MCF 10A (cell line): ENCODE measurements around the gene DMP1. TPM values are rescaled to one million over a fixed set of nuclear protein-coding genes. Genes with fewer than 3 reads are reported as not detected.

Experiments used
- Bru-seq: library from RNA; stranded (reverse); fragments of 400-500 nt; gene quantifications from one replicate; lab custom pipeline; 2021; lab: Mats Ljungman, UMichigan
- BruChase-seq, 2 experiments: library from RNA; stranded (reverse); fragments of 400-500 nt; gene quantifications; one replicate each; lab custom pipeline; 2021; lab: Mats Ljungman, UMichigan
- BruUV-seq: library from RNA; stranded (reverse); fragments of 400-500 nt; replicated peaks from 2 replicates; lab custom pipeline; 2021; lab: Mats Ljungman, UMichigan
- CTCF ChIA-PET: fragments of 300-600 bp; sonication (Branson Sonifier 250); formaldehyde crosslinking; extraction: SDS; loops from one replicate; lab custom pipeline; 2021; ENCODE audit warnings: antibody characterized with exemption, inconsistent platforms; lab: Yijun Ruan, JAX
- POLR2A ChIA-PET: fragments of 300-600, 350-650 bp; sonication (Branson Sonifier 250); formaldehyde crosslinking; extraction: SDS; loops from one replicate; lab custom pipeline; 2020; ENCODE audit warnings: antibody characterized with exemption, inconsistent platforms; lab: Yijun Ruan, JAX
- DNase-seq: peaks from one replicate; pipeline ENCODE4 v3.0.0-alpha.2; 2018; ENCODE audit not compliant: unreplicated experiment
- H3K27ac Mint-ChIP-seq: one replicate; pipeline ENCODE4 v1.8.0; 2022; ENCODE audit warnings: mild to moderate bottlenecking, low read depth, mixed read lengths; ENCODE audit not compliant: unreplicated experiment
- H3K27me3 Mint-ChIP-seq: one replicate; pipeline ENCODE4 v1.8.0; 2022; ENCODE audit warnings: mixed read lengths; ENCODE audit not compliant: insufficient read depth, unreplicated experiment
- H3K36me3 Mint-ChIP-seq: one replicate; pipeline ENCODE4 v1.8.0; 2022; ENCODE audit warnings: mild to moderate bottlenecking, moderate library complexity, mixed read lengths; ENCODE audit not compliant: insufficient read depth, unreplicated experiment
- H3K4me1 Mint-ChIP-seq: one replicate; pipeline ENCODE4 v1.8.0; 2022; ENCODE audit warnings: mixed read lengths; ENCODE audit not compliant: insufficient read depth, unreplicated experiment
- H3K4me3 Mint-ChIP-seq: one replicate; pipeline ENCODE4 v1.8.0; 2022; ENCODE audit warnings: mild to moderate bottlenecking, moderate library complexity, mixed read lengths; ENCODE audit not compliant: unreplicated experiment
- H3K9me3 Mint-ChIP-seq: one replicate; pipeline ENCODE4 v1.8.0; 2022; ENCODE audit warnings: mixed read lengths; ENCODE audit not compliant: unreplicated experiment
- intact Hi-C: fragments of 100-400 bp; cut with micrococcal nuclease; formaldehyde crosslinking; loops from 2 replicates; pipeline ENCODE4 v1.14.1; 2022
- long read RNA-seq: library from polyadenylated mRNA; stranded (forward); transcript quantifications from one replicate; pipeline ENCODE4 v2.0.0, GENCODE V29; 2022
- total RNA-seq: library from RNA; stranded (reverse); gene quantifications from 2 replicates; pipeline ENCODE4 v1.2.3, GENCODE V29; 2022
- TF ChIP-seq, protein P1 (sequence below): fragments of 200-600 bp; IDR thresholded peaks from one replicate; pipeline ENCODE4 v1.8.0; 2022; ENCODE audit warnings: antibody characterized with exemption, mild to moderate bottlenecking; ENCODE audit not compliant: unreplicated experiment

Gene DMP1, protein sequence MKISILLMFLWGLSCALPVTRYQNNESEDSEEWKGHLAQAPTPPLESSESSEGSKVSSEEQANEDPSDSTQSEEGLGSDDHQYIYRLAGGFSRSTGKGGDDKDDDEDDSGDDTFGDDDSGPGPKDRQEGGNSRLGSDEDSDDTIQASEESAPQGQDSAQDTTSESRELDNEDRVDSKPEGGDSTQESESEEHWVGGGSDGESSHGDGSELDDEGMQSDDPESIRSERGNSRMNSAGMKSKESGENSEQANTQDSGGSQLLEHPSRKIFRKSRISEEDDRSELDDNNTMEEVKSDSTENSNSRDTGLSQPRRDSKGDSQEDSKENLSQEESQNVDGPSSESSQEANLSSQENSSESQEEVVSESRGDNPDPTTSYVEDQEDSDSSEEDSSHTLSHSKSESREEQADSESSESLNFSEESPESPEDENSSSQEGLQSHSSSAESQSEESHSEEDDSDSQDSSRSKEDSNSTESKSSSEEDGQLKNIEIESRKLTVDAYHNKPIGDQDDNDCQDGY
- total RNA-seq (not detected in 2 replicates), Bru-seq, nascent RNA (not detected), BruChase-seq, experiment 1, labeled RNA remaining after a 6-hour chase (percentile 10 among the genes with signal in this experiment), BruChase-seq, experiment 2, labeled RNA remaining after a 2-hour chase (percentile 12 among the genes with signal in this experiment)
- long read RNA-seq: 0 reads

DNA sequence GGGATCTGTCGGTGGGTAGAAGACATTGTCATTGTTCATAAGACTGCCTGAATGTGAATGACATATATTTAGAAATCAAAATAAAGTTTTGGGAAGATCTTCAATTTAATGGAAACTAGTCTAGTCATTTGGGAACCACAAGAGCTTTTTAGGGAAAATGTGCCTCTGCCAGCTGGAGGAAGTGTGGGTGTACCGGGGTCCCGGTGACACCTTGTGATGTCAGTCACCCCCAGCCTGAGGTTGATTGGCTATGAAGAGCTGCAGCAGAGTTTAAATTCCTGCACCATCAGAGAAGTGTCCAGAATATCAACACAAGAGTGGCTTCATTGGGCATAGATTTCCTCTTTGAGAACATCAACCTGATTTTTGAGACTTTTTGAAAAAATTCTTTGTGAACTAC is at the start of gene DMP1:
TSS of gene DMP1 (plus strand) at position 301 of the 400 bp plus-strand sequence. CDS start 6,213 bp downstream, outside the sequence.
- ChIA-PET POLR2A (interaction anchor here (0.8 kb wide), 1 partner anchor 10 kb away, joined by 3 read pairs; no protein-coding TSS in a partner anchor), CTCF (interaction anchor here (0.6 to 1.3 kb wide), 2 partner anchors 17 to 106 kb away, joined by 3 to 5 read pairs; no protein-coding TSS in a partner anchor)
- Mint-ChIP-seq H3K9me3 (no peaks in the 10 kb centered on the region), H3K4me3 (no peak within 1 kb of the TSS), H3K27me3 (no peaks in the 10 kb centered on the region), H3K27ac (no peak within 1 kb of the TSS), H3K36me3 (no peaks in the 10 kb centered on the region), H3K4me1 (no peaks in the 10 kb centered on the region)
- intact Hi-C loops: no loop called here
- TF ChIP-seq, protein P1, sequence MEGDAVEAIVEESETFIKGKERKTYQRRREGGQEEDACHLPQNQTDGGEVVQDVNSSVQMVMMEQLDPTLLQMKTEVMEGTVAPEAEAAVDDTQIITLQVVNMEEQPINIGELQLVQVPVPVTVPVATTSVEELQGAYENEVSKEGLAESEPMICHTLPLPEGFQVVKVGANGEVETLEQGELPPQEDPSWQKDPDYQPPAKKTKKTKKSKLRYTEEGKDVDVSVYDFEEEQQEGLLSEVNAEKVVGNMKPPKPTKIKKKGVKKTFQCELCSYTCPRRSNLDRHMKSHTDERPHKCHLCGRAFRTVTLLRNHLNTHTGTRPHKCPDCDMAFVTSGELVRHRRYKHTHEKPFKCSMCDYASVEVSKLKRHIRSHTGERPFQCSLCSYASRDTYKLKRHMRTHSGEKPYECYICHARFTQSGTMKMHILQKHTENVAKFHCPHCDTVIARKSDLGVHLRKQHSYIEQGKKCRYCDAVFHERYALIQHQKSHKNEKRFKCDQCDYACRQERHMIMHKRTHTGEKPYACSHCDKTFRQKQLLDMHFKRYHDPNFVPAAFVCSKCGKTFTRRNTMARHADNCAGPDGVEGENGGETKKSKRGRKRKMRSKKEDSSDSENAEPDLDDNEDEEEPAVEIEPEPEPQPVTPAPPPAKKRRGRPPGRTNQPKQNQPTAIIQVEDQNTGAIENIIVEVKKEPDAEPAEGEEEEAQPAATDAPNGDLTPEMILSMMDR: no peak
- DNase-seq: no peak
- no TSS peak for BruUV-seq

DNA sequence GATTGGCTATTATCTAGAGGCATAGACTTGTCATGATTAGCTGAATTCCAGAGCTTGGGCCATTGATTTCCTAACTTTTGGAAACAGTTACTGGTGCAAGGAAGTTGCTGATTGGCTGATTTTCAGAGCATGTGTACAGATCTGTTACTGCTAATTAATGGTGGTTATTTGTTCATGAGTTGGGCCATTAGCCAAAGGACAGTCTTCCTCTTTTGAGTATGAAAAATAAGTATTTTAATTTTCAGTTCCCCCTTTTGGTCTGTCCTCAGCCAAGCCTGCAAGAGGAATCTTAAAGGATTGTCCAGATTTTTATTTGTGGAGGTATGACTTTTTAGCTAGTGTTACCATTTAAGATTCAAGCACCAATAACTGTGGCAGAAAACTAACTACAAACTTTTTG is 48.7 kb upstream of the DMP1 start:
- H3K27me3 Mint-ChIP-seq: no peaks in the 10 kb centered on the region
- H3K4me1 Mint-ChIP-seq: no peaks in the 10 kb centered on the region
- ChIA-PET CTCF (interaction anchor here (1.0 kb wide), 1 partner anchor 237 kb away, joined by 3 read pairs; no protein-coding TSS in a partner anchor), POLR2A (interaction anchor here (1.8 kb wide), 1 partner anchor 12 kb away, joined by 3 read pairs; no protein-coding TSS in a partner anchor)
- BruUV-seq: no TSS peak
- H3K36me3 Mint-ChIP-seq: no peaks in the 10 kb centered on the region
- intact Hi-C loops: no loop called here
- no peak overlapping the region for H3K27ac Mint-ChIP-seq
- H3K9me3 Mint-ChIP-seq: no peaks in the 10 kb centered on the region
- DNase-seq: no peak
- no peak overlapping the region for H3K4me3 Mint-ChIP-seq
- TF ChIP-seq, protein P1: no peak

DNA sequence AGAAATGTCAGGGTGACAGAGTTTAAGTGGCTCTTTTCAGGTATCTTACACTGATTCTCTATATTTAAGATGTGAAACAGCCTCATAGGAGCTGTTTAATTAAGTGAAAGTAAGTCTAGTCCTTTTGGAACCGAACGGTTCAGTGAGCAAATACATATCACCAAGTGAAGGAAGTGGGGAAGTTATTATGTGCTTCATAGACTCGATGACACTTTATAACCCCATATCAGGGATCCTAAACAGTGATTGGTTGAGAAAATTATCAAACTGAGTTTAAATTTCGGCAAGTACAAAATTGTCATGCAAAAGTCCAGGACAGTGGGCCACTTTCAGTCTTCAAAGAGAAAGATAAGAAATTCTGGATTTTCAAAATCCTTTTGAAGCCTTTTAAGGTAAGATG is 41.9 kb upstream of the DMP1 start, which contains the start of gene DSPP:
TSS of gene DSPP (plus strand) at position 301 of the 400 bp plus-strand sequence. CDS start 2,380 bp downstream, outside the sequence.
- intact Hi-C loops: no loop called here
- Mint-ChIP-seq H3K27me3 (no peaks in the 10 kb centered on the region), H3K36me3 (no peaks in the 10 kb centered on the region), H3K27ac (no peak within 1 kb of the TSS), H3K4me1 (no peaks in the 10 kb centered on the region), H3K4me3 (no peak within 1 kb of the TSS), H3K9me3 (no peaks in the 10 kb centered on the region)
- BruUV-seq: no TSS peak
- ChIA-PET POLR2A (no interaction called here), CTCF (no interaction called here)
- no peak for DNase-seq
- TF ChIP-seq, protein P1: no peak
